Sigmoid colon (tissue), 7 donors: Measurements from ENCODE around the gene TMEM203. TPM values are rescaled to one million over a fixed set of nuclear protein-coding genes. Genes with fewer than 3 reads are reported as not detected.
A peak's percentile ranks its signal among the peaks of the same experiment; 100 is the strongest.

Source experiments
- DNase-seq: peaks from one replicate; pipeline ENCODE4 v3.0.0-alpha.2; 2019
- H3K27ac ChIP-seq, 4 donors: fragments of 200-600 bp; sonication (generic); one replicate each; pipeline ENCODE4 v1.5.1; 2016 to 2019; ENCODE audit warnings: mild to moderate bottlenecking in 1 of 4
- H3K27me3 ChIP-seq, 3 donors: fragments of 200-600 bp; sonication (generic); one replicate each; pipeline ENCODE4 v1.5.1; 2019; ENCODE audit warnings: mild to moderate bottlenecking in 1 of 3
- H3K36me3 ChIP-seq, 4 donors: fragments of 200-600 bp; sonication (generic); one replicate each; pipeline ENCODE4 v1.5.1; 2016 to 2019
- H3K4me1 ChIP-seq, 4 donors: fragments of 200-600 bp; sonication (generic); one replicate each; pipeline ENCODE4 v1.5.1; 2017 to 2019
- H3K4me3 ChIP-seq, 4 donors: fragments of 200-600 bp; sonication (generic); one replicate each; pipeline ENCODE4 v1.5.1; 2017 to 2019; ENCODE audit warnings: mild to moderate bottlenecking in 2 of 4, moderate library complexity in 1 of 4
- H3K9me3 ChIP-seq, 4 donors: fragments of 200-600 bp in 3 of 4; sonication (generic) in 3 of 4; one replicate each; pipeline versions ENCODE4 v1.5.1 to v1.6.1; 2013 to 2019
- CTCF ChIP-seq, 4 experiments: fragments of 450-650 bp in 3 of 4; fragments of 200-600 bp in 1 of 4; IDR thresholded peaks; one replicate each; pipeline ENCODE4 v1.5.1; 2016 to 2019; ENCODE audit warnings: antibody characterized with exemption in 4 of 4, mild to moderate bottlenecking in 3 of 4, moderate library complexity in 2 of 4
- EP300 ChIP-seq, 4 donors: sonication (generic); formaldehyde crosslinking; IDR thresholded peaks; one replicate each; pipeline ENCODE4 v1.6.1; 2017; ENCODE audit warnings: antibody characterized with exemption in 4 of 4
- POLR2A ChIP-seq, 2 donors: fragments of 450-650 bp; IDR thresholded peaks; one replicate each; pipeline ENCODE4 v1.6.1; 2016; ENCODE audit warnings: antibody characterized with exemption in 2 of 2, mild to moderate bottlenecking in 2 of 2, moderate library complexity in 2 of 2
- POLR2AphosphoS5 ChIP-seq, 4 donors: sonication (generic); formaldehyde crosslinking; IDR thresholded peaks; one replicate each; pipeline ENCODE4 v1.6.1; 2017; ENCODE audit warnings: antibody characterized with exemption in 4 of 4
- WGBS, 2 donors: extraction: QIAGEN DNeasy Blood & Tissue Kit; methylation state at CpG; one replicate each; pipeline ENCODE4 v1.1.7; 2013; 5-methylcytosine and 5-hydroxymethylcytosine counted together
- intact Hi-C: fragments of 100-400 bp; cut with DNase I; formaldehyde crosslinking; loops from one replicate; pipeline ENCODE4 v1.15.1; 2023
- polyA plus RNA-seq, 3 donors: library from polyadenylated mRNA; stranded (reverse); fragments of 200-250 nt; gene quantifications; one replicate each; pipeline ENCODE4 v1.2.3, GENCODE V29; 2013
- total RNA-seq, 4 donors: library from RNA; depleted of rRNA; stranded (reverse); fragments of >200 nt; gene quantifications; one replicate each; pipeline ENCODE4 v1.1.0, GENCODE V29; 2016
- donor health status: healthy with polysubstance abuse.
- donor health status: Bipolar disorder and iron deficiency.
- donor health status: healthy.

The TMEM203 gene
- total and polyA plus RNA-seq, 7 donors = 24.8 to 42.0 (median 33.2) TPM

GRCh38 chr9:137174722-137175293 is 30.6 kb downstream of the TMEM203 start:
- peaks cover 10 to 40% (median 14%) of the 10 kb centered on the region in 3 donors for H3K27me3 ChIP-seq
- TF ChIP-seq CTCF (IDR thresholded peaks at IDR 0.05) (no peak), POLR2AphosphoS5 (IDR thresholded peaks at IDR 0.05) (no peak), EP300 (IDR thresholded peaks at IDR 0.05) (no peak), POLR2A (IDR thresholded peaks at IDR 0.05) (no peak)
- 13 to 44% methylated on average over 34 of the region's 34 CpGs for WGBS, 2 donors
- no peak for DNase-seq
- intact Hi-C loops = no loop called here
- H3K4me3 ChIP-seq = no peak overlapping the region
- H3K4me1 ChIP-seq = peaks cover 0 to 3% (median 1%) of the 10 kb centered on the region in 4 donors
- no peak overlapping the region for H3K27ac ChIP-seq
- H3K36me3 ChIP-seq = peaks cover 5 to 27% (median 9%) of the 10 kb centered on the region in 4 donors
- H3K9me3 ChIP-seq = no peaks in the 10 kb centered on the region

- H3K4me3 ChIP-seq = no peak overlapping the region
- peaks cover 17 to 48% (median 22%) of the 10 kb centered on the region in 3 donors for H3K27me3 ChIP-seq
- H3K4me1 ChIP-seq = peaks cover 0 to 11% (median 9%) of the 10 kb centered on the region in 4 donors
- DNase-seq = no peak
- 55 to 82% methylated on average over 45 of the region's 45 CpGs for WGBS, 2 donors
- TF ChIP-seq POLR2AphosphoS5 (IDR thresholded peaks at IDR 0.05) = peak in 1 of 4 donors; percentile 14
- TF ChIP-seq CTCF (IDR thresholded peaks at IDR 0.05) = no peak
- intact Hi-C loops = no loop called here
- peaks cover 0 to 19% (median 4%) of the 10 kb centered on the region in 4 donors for H3K36me3 ChIP-seq
- H3K27ac ChIP-seq = no peak overlapping the region
- H3K9me3 ChIP-seq = no peaks in the 10 kb centered on the region
These were observed 31.4 kb downstream of the TMEM203 start for GRCh38 chr9:137173796-137174664.

GRCh38 chr9:137172901-137173795 is 32.3 kb downstream of the TMEM203 start:
- Histone ChIP-seq H3K27ac (no peak overlapping the region), H3K4me1 (peaks cover 0 to 20% (median 18%) of the 10 kb centered on the region in 4 donors), H3K4me3 (no peak overlapping the region), H3K36me3 (peaks cover 0 to 11% (median under 1%) of the 10 kb centered on the region in 4 donors), H3K27me3 (peaks cover 26 to 57% (median 31%) of the 10 kb centered on the region in 3 donors), H3K9me3 (no peaks in the 10 kb centered on the region)
- DNase-seq = no peak
- WGBS, 2 donors = 24 to 39% methylated on average over 21 of the region's 21 CpGs
- TF ChIP-seq POLR2AphosphoS5 (IDR thresholded peaks at IDR 0.05) = no peak
- no peak for TF ChIP-seq CTCF (IDR thresholded peaks at IDR 0.05)
- TF ChIP-seq EP300 (IDR thresholded peaks at IDR 0.05) = no peak
- TF ChIP-seq POLR2A (IDR thresholded peaks at IDR 0.05) = no peak
- intact Hi-C loops = no loop called here

GRCh38 chr9:137171149-137171900 is 34.1 kb downstream of the TMEM203 start:
- H3K4me1 ChIP-seq = peaks cover 0 to 29% (median 29%) of the 10 kb centered on the region in 4 donors
- no peaks in the 10 kb centered on the region for H3K9me3 ChIP-seq
- no peaks in the 10 kb centered on the region for H3K36me3 ChIP-seq
- H3K27me3 ChIP-seq = peaks cover 44 to 75% (median 49%) of the 10 kb centered on the region in 3 donors
- TF ChIP-seq CTCF (IDR thresholded peaks at IDR 0.05) = no peak
- no peak for TF ChIP-seq POLR2A (IDR thresholded peaks at IDR 0.05)
- TF ChIP-seq POLR2AphosphoS5 (IDR thresholded peaks at IDR 0.05) = no peak
- TF ChIP-seq EP300 (IDR thresholded peaks at IDR 0.05) = no peak
- no peak overlapping the region for H3K4me3 ChIP-seq
- no peak overlapping the region for H3K27ac ChIP-seq
- 81 to 85% methylated on average over 22 of the region's 22 CpGs for WGBS, 2 donors
- no peak for DNase-seq
- intact Hi-C loops = no loop called here
